SK-N-MC (cell line): Measurements from ENCODE around the gene NME3.

Experiments
- DNase-seq: peaks from one replicate; pipeline ENCODE4 v3.0.0-alpha.2; 2011; ENCODE audit warnings: low read depth, low spot score
- H3K27ac ChIP-seq: fragments of 200-600 bp; sonication (generic); 2 replicates; pipeline ENCODE4 v1.5.1; 2016; ENCODE audit warnings: mixed run types
- H3K36me3 ChIP-seq: fragments of 200-600 bp; sonication (generic); 2 replicates; pipeline ENCODE4 v1.6.1; 2017; ENCODE audit warnings: antibody characterized with exemption, low read length, mixed read lengths; ENCODE audit not compliant: insufficient read depth
- H3K4me3 ChIP-seq: fragments of 200-600 bp; sonication (generic); 2 replicates; pipeline ENCODE4 v1.5.1; 2016
- H3K9ac ChIP-seq: fragments of 200-600 bp; sonication (generic); 2 replicates; pipeline ENCODE4 v1.8.0; 2017; ENCODE audit warnings: mixed run types, mixed read lengths; ENCODE audit not compliant: insufficient read length
- H3K9me3 ChIP-seq: fragments of 200-600 bp; sonication (generic); 2 replicates; pipeline ENCODE4 v1.6.1; 2017; ENCODE audit warnings: low read depth, mild to moderate bottlenecking, antibody characterized with exemption, low read length, moderate library complexity, mixed read lengths
- EZH2 ChIP-seq: fragments of 200-600 bp; sonication (generic); IDR thresholded peaks from one replicate; pipeline ENCODE4 v1.6.1; 2017; ENCODE audit warnings: antibody characterized with exemption
- FOXP2 ChIP-seq: optimal IDR thresholded peaks from 2 replicates; pipeline ENCODE3; 2011; ENCODE audit warnings: mild to moderate bottlenecking, moderate library complexity; ENCODE audit not compliant: insufficient read depth; ENCODE audit errors: extremely low read length, control extremely low read depth
- POLR2AphosphoS5 ChIP-seq: IDR thresholded peaks from 2 replicates; pipeline ENCODE4 v1.6.1; 2012; ENCODE audit warnings: mild to moderate bottlenecking, low read depth, low read length, borderline replicate concordance

The NME3 gene

GRCh38 chr16:1784977-1785845 lies 13.9 kb upstream of the NME3 start:
- H3K36me3 ChIP-seq, result no peaks in the 10 kb centered on the region; the same call in 1 of the 2 replicates
- H3K27ac ChIP-seq, result no peak overlapping the region
- no peak for DNase-seq
- H3K9me3 ChIP-seq, result no peaks in the 10 kb centered on the region
- no peak for TF ChIP-seq EZH2
- no peak for TF ChIP-seq POLR2AphosphoS5
- TF ChIP-seq FOXP2, result no peak
- no peak overlapping the region for H3K4me3 ChIP-seq
- H3K9ac ChIP-seq, result no peak overlapping the region

GRCh38 chr16:1782408-1783264 lies 11.3 kb upstream of the NME3 start, which contains the start of the genes NUBP2 and SPSB3:
TSS of gene NUBP2 (plus strand) at chr16:1782960. CDS start at chr16:1783021, 61 bp downstream.
TSS of gene SPSB3 (minus strand) at chr16:1782571. CDS start at chr16:1781483, 1,088 bp downstream.
- TF ChIP-seq POLR2AphosphoS5 (peak; percentile 66; the same call in 1 of the 2 replicates), FOXP2 (peak; percentile 58), EZH2 (no peak)
- Histone ChIP-seq H3K36me3 (no peaks in the 10 kb centered on the region; the same call in 1 of the 2 replicates), H3K4me3 (peak within 1 kb of the TSS; percentile 92), H3K27ac (peak within 1 kb of the TSS; percentile 52; the same call in 1 of the 2 replicates), H3K9ac (peak within 1 kb of the TSS; percentile 78), H3K9me3 (no peaks in the 10 kb centered on the region)
- DNase-seq, result peak; percentile 99

- Histone ChIP-seq H3K36me3 (no peaks in the 10 kb centered on the region; the same call in 1 of the 2 replicates), H3K9ac (peak overlapping the region; percentile 76), H3K9me3 (no peaks in the 10 kb centered on the region), H3K4me3 (peak overlapping the region; percentile 92), H3K27ac (no peak overlapping the region)
- no peak for DNase-seq
- no peak for TF ChIP-seq POLR2AphosphoS5
- TF ChIP-seq FOXP2, result no peak
- no peak for TF ChIP-seq EZH2
These were observed 10.5 kb upstream of the NME3 start for GRCh38 chr16:1781758-1782407.

GRCh38 chr16:1781254-1781653 lies 9.9 kb upstream of the NME3 start:
- peak overlapping the region; percentile 76 for H3K9ac ChIP-seq
- no peaks in the 10 kb centered on the region; the same call in 1 of the 2 replicates for H3K36me3 ChIP-seq
- no peaks in the 10 kb centered on the region for H3K9me3 ChIP-seq
- peak overlapping the region; percentile 92 for H3K4me3 ChIP-seq
- TF ChIP-seq POLR2AphosphoS5 (no peak; the same call in 1 of the 2 replicates), FOXP2 (no peak), EZH2 (no peak)
- no peak for DNase-seq
- no peak overlapping the region for H3K27ac ChIP-seq

- no peaks in the 10 kb centered on the region; the same call in 1 of the 2 replicates for H3K36me3 ChIP-seq
- H3K9me3 ChIP-seq, result no peaks in the 10 kb centered on the region
- no peak overlapping the region for H3K4me3 ChIP-seq
- no peak for TF ChIP-seq EZH2
- no peak for TF ChIP-seq FOXP2
- no peak for TF ChIP-seq POLR2AphosphoS5
- no peak overlapping the region for H3K27ac ChIP-seq
- H3K9ac ChIP-seq, result no peak overlapping the region
- no peak for DNase-seq
These were observed 9.3 kb upstream of the NME3 start for GRCh38 chr16:1780677-1781072.

- no peak overlapping the region for H3K9ac ChIP-seq
- no peaks in the 10 kb centered on the region; the same call in 1 of the 2 replicates for H3K36me3 ChIP-seq
- no peak overlapping the region for H3K27ac ChIP-seq
- no peak for DNase-seq
- TF ChIP-seq FOXP2, result no peak
- peak; percentile 61 for TF ChIP-seq POLR2AphosphoS5
- no peak overlapping the region for H3K4me3 ChIP-seq
- no peaks in the 10 kb centered on the region for H3K9me3 ChIP-seq
These were observed 8.7 kb upstream of the NME3 start for GRCh38 chr16:1779741-1780676.

- Histone ChIP-seq H3K36me3 (no peaks in the 10 kb centered on the region; the same call in 1 of the 2 replicates), H3K27ac (no peak overlapping the region), H3K4me3 (no peak overlapping the region), H3K9me3 (no peaks in the 10 kb centered on the region), H3K9ac (no peak overlapping the region)
- TF ChIP-seq EZH2, result no peak
- TF ChIP-seq POLR2AphosphoS5, result no peak
- no peak for TF ChIP-seq FOXP2
- DNase-seq, result no peak
These were observed 7.9 kb upstream of the NME3 start for GRCh38 chr16:1779234-1779701.
